Muscle of arm (tissue), 12 donors: ENCODE results near the gene FAM9C. TPM values are rescaled to one million over a fixed set of nuclear protein-coding genes. Genes with fewer than 3 reads are reported as not detected.
A peak's percentile ranks its signal among the peaks of the same experiment; 100 is the strongest.
"Not testable (repeated sequence)": the region's sequence is repeated elsewhere in the genome, so short reads cannot be mapped to it uniquely, and the experiment has no call there.

Experiments
- DNase-seq: peaks from one replicate; pipeline ENCODE4 v3.0.0-alpha.2; 2013
- polyA plus RNA-seq, 12 donors: library from polyadenylated mRNA; unstranded; fragments of 120-200 nt; gene quantifications; one replicate each; pipeline ENCODE4 v1.2.1, GENCODE V29; 2013; ENCODE audit not compliant: insufficient read length in 12 of 12

FAM9C gene
- polyA plus RNA-seq, 12 donors, result 0.17 to 0.84 (median 0.30) TPM; not detected in 2

- DNase-seq, result no peak
These were observed 31.9 kb upstream of the FAM9C start for GRCh38 chrX:13076176-13076961.

DNA sequence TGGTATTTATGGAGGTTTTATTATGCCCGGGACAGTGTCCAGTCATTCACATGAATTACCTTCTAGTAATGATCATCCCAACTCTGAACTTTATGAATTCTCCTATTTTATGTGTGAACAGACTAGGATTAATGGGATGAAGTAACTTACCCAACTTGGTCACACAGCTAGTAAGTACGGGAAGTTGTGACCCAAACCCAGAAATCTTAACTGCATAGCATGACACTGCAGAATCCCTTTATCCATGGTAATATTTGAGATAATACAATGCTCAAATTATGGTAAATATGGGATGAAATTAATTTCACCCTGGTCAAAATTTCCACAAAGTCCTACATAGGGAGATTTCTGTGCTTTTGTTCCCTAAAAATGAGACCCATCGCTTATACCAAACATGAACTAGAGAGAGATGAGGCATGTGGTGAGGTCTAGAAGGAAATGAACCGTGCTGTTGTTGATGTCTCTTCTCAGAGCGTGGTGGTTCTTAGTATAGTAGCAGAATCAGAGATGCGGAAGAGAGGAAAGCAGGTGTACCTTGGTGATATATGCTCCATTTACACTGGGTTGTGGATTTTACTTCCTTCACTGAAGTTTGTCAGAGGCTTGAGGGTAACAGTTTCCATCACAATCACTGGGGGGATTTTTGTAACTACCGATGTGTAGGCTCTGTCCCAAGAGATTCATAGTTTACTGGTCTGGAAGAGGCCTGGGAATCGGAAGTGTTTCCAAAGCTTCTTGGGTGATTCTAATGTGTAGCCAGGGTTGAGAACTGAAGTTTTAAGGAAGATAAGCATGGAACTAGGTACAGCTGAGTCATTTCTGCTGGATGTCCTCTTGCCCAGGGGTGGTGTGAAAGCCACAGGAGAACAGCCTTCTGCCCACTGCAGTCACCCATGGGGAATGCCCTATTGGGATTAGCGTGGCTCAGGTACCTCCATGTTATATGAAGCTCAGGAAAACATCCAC is 30.2 kb upstream of the FAM9C start:
- no peak for DNase-seq

GRCh38 chrX:13069771-13070416 is 25.5 kb upstream of the FAM9C start:
- no peak for DNase-seq

DNA sequence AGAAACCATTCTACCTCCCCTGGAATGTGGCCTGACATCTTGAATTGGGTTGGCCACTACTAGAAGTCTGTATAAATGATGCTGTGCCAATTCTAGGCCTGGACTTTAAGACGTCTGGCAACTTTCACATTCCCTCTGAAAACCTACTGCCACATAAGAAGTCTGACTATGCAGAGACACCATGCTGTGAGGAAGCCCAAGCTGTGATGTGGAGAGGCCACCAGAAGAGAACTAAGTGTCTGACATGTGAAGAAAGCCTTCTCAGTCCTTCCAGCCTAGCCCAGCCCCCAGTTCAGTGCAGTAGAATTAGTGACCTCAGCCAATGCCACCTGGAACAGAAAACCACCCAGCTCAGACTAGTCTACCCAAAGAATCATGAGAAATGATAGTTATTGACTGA is 24.2 kb upstream of the FAM9C start:
- DNase-seq, result no peak

DNA sequence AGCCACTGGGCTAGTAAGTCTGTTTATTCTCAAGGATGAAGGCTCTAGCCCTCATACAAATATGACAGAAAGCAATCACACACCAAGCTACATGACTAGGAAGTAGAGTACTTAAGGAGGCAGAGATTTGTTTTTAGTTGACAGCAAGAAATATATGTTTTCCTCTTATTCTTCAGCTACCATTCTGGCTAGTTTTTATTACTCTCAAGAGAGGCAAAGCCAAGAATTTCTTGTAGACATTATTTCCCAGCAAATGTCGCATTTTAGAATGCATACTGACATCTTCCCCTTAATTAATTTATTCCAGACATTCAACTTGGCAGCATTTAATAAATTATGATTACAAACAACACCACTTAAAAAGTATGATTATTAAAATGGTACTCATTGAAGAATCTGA is 23.4 kb upstream of the FAM9C start:
- DNase-seq, result no peak

DNA sequence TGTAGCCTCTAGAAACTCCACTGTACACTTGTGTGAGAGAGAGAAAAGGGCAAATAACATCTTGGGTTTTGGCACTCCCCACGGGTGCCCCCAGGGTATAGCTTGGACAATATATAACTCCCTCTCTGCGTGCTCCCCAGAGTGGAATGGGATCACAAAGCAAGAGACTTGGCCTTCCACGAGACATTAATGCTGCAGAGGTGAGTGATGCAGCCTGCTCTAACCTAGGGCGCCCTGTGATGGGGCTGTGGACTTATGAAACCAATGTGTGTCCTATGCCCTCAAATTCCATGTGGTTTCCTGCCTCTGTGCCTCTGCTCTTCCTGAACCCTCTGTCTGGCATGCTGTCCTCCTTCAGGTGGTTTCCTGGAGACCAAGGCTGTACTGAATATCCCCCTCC is 22.0 kb upstream of the FAM9C start:
- no peak for DNase-seq

DNA sequence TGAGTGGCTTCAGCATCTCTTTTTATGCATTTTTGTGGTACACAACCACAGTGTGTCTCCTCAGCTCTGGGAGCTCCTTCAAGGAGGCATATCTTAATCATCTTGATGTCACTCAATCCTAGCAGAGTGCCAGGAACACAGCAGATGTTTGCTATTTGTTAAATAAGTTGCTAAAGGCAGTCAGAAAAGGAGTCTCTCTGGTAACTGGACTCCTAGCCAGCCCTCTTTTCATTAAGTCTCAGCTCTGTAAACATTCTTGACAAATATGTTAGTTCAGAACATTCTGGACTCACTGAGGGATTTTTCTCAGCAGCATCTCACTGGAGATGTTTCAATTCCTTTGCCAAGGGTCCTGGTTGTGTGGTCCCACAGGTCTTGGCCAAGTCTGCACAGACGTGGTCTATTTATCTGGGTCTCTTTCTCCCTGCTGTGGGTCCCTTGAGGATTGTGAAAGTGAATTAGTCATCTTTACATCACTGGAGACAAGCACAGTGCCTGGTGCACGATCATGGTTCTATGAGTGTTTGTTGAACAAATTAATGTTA is 20.3 kb upstream of the FAM9C start:
- peak; percentile 18 for DNase-seq

GRCh38 chrX:13063124-13063523 is 18.7 kb upstream of the FAM9C start:
- DNase-seq, result not testable (repeated sequence)

GRCh38 chrX:13062331-13062730 is 17.9 kb upstream of the FAM9C start:
- DNase-seq, result not testable (repeated sequence)

DNA sequence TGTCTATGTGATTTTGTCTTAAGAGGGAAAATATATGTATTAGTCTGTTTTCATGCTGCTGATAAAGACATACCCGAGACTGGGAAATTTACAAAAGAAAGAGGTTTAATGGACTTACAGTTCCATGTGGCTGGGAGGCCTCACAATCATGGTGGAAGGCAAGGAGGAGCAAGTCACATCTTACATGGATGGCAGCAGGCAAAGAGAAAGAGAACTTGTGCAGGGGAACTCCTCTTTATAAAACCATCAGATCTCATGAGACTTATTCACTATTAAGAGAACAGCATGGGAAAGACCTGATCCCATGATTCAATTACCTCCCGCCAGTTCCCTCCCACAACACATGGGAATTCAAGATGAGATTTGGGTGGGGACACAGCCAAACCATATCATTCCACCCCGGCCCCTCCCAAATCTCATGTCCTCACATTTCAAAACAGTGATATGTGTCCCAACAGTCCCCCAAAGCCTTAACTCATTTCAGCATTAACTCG is 16.8 kb upstream of the FAM9C start:
- not testable (repeated sequence) for DNase-seq

- DNase-seq, result no peak
These were observed 15.4 kb upstream of the FAM9C start for GRCh38 chrX:13059637-13060499.

- DNase-seq, result no peak
These were observed 11.1 kb upstream of the FAM9C start for GRCh38 chrX:13055486-13055885.

DNA sequence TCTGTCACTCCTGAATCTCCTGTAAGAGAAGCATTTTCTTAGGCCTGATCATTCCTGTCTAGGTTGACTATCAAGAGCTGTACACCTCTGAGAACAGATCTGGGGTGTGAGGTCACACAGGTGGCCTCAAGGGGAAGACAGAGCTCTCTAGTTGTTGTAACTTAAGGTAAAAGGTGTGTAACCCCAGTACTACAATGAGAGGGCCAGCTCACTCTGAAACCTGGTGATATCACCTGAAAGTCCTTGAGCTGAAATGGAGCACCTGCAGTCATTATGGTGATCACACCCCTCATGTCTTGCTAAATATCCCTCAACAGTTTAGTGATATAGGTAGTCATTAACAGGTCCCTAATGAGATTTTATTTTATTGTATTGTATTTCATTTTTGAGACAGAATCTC is 8.8 kb upstream of the FAM9C start:
- no peak for DNase-seq

DNA sequence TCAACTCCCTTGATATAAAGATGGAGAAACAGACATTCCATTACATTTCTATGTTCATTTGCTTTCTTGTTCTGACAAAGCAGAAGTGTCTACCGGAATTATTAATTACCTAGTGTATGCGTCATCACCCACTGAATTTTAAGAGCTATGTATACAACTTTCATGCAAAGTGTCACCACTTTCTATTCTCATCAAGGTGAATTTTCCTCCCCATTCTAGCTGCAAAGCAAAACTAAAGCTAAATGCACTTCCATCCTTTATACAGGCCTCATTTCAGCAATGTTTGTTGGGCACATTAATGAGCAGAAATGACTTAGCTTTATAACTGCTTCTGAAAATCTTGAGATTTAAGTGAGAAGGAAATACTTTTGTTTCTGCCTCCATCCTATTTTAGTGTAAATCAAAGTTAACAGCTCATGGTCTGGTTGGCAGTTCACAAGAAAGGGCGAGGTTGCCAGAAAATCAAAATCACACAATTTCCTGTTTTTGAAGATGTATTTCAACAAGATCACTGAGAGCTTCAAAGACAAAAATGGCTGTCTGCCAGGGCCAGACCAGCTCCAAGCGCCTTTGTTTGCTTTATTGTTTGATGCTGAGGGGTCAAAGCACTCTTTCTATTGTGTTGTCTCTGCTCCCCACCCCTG is 7.2 kb upstream of the FAM9C start:
- no peak for DNase-seq

GRCh38 chrX:13051167-13051528 is 6.7 kb upstream of the FAM9C start:
- DNase-seq, result no peak

DNA sequence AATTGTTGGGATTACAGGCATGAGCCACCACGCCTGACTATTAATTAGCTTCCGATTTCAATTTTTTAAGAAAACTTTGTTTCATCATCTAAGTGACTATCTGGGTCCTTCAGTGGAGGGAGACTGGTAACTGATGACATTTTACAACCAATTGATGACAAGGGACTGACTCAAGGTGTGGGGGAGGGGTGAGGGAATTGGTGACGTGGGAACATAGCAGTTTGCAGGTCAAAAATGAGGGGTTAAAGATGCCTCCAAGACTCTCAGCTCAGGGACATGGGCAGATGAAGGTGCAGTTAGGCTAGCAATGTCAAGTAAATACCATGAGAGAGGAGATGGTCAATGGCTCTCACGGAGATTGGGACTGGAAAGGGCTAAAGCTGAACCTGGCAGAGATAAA is 5.7 kb upstream of the FAM9C start:
- DNase-seq, result no peak

DNA sequence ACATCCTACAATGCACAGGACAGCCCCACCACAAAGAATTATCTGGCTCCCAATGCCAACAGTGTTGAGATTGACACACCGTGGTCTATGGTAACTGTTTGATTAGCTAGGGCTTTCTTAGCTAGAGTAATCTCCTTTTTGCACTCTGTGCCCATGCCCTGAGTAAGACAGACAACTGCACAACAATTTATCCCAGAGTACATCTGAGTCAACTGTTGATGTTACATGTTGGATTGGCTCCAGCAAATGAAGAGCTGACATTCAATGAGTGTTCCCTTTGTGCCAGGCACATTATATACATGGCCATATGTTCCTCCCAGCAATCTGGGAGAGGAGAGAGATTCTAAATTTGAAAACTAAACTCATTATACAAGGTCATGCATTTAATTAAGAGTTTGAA is 3.9 kb upstream of the FAM9C start:
- no peak for DNase-seq

DNA sequence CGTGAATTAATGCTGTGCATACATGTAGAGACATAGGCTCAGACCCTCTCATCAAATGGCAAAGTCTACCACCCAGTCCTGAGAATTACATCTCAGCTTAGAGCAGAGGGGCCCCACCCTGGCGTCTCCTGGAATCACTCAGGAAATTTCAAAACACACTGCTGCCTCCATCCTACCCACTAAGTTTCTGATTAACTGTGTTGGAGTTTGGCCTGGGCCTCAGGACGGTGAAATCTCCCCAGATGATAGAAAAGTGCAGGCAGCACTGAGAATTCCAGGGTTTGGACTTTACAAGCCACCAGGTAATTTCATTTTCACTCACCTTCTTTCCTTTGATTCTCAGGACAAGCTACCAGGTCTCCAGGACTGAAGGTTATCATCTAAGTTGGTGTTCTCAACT is 3.3 kb upstream of the FAM9C start:
- no peak for DNase-seq

DNA sequence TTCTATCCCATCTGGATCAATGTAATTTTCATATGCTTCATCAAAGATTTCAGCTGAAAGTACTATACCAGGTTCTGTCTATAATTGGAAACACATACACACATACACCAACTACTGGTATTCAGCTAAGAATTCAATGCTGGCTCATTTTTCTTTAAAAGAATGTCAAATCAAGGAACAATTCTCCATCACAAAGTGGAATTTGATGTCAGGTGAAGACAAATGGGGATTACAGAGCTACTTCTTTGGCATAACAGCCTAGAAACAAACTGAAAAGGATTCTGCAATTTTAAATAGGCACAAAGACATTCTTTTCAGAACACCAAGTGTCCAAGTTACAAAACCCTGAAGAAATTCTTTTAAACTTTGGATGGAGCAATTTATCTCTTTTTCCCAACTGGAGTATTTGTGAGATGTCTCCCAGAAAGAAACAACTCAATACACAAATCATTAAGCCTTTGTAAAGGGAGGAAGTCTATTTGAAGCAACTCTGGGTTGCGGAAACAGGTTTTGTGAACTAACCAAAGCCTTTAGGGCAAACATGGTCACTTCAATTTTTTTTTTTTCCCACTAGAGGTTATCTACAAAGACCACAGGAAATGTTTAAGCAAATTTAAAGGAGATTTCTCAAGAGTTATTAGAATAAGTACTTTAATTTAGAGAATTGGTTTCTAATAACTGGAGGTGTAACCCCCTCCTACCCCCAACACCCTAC is 1.9 kb upstream of the FAM9C start:
- DNase-seq, result no peak

DNA sequence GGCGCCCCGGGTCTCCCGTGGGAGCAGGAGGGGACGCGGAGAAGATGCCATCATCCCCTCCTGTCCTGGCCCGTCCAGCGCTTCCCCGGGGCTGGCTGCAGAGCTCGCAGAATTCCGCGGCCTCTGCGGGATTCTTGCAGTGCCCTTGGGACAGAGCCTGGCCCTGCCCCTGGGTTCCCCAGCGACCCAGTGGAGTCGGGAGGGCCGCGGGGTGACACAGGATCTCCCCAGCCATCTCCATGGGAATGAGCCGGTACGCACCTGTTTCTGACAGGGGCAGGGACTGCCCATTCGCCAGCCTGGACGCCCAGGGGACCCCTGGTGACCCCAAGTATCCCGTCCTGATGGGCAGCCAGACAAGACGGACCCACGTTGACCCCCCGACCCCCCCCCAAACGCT is 482 bp downstream of the FAM9C start:
- DNase-seq, result no peak
